HL-60 (cell line): Measurements from ENCODE around the gene GSTP1.

Source experiments
- POLR2AphosphoS5 ChIP-seq: IDR thresholded peaks from 2 replicates; pipeline ENCODE4 v1.6.1; 2012; ENCODE audit warnings: low read depth
- SPI1 ChIP-seq: IDR thresholded peaks from 2 replicates; pipeline ENCODE4 v1.6.1; 2012; ENCODE audit warnings: low read depth, mild to moderate bottlenecking, borderline replicate concordance
- TF ChIP-seq, protein P1 (sequence below): IDR thresholded peaks from one replicate; pipeline ENCODE4 v1.5.1; 2011; ENCODE audit warnings: low read length, control low read depth, inconsistent platforms; ENCODE audit not compliant: insufficient read depth
- TF ChIP-seq, protein P2 (sequence below): IDR thresholded peaks from 2 replicates; pipeline ENCODE4 v1.6.1; 2012; ENCODE audit warnings: low read depth; ENCODE audit not compliant: insufficient replicate concordance

DNA sequence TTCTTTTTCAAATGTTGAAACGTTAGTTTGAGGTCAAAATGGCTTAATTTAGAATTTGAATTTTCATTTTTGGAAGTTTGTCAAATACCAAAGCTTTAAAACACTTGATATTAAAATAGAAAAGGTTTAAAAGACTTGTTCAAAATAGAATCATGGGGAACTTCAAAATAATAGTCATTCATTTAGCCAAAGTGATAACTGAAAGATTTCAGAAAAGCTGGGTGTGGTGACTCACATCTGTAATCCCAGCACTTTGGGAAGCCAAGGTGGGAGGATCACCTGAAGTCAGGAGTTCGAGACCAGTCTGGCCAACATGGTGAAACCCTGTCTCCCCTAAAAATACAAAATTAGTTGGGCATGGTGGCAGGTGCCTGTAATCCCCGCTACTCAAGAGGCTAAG lies 10.9 kb downstream of the GSTP1 start:
- TF ChIP-seq, protein P1, sequence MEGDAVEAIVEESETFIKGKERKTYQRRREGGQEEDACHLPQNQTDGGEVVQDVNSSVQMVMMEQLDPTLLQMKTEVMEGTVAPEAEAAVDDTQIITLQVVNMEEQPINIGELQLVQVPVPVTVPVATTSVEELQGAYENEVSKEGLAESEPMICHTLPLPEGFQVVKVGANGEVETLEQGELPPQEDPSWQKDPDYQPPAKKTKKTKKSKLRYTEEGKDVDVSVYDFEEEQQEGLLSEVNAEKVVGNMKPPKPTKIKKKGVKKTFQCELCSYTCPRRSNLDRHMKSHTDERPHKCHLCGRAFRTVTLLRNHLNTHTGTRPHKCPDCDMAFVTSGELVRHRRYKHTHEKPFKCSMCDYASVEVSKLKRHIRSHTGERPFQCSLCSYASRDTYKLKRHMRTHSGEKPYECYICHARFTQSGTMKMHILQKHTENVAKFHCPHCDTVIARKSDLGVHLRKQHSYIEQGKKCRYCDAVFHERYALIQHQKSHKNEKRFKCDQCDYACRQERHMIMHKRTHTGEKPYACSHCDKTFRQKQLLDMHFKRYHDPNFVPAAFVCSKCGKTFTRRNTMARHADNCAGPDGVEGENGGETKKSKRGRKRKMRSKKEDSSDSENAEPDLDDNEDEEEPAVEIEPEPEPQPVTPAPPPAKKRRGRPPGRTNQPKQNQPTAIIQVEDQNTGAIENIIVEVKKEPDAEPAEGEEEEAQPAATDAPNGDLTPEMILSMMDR: no peak
- TF ChIP-seq POLR2AphosphoS5 (no peak), SPI1 (no peak)
- TF ChIP-seq, protein P2, sequence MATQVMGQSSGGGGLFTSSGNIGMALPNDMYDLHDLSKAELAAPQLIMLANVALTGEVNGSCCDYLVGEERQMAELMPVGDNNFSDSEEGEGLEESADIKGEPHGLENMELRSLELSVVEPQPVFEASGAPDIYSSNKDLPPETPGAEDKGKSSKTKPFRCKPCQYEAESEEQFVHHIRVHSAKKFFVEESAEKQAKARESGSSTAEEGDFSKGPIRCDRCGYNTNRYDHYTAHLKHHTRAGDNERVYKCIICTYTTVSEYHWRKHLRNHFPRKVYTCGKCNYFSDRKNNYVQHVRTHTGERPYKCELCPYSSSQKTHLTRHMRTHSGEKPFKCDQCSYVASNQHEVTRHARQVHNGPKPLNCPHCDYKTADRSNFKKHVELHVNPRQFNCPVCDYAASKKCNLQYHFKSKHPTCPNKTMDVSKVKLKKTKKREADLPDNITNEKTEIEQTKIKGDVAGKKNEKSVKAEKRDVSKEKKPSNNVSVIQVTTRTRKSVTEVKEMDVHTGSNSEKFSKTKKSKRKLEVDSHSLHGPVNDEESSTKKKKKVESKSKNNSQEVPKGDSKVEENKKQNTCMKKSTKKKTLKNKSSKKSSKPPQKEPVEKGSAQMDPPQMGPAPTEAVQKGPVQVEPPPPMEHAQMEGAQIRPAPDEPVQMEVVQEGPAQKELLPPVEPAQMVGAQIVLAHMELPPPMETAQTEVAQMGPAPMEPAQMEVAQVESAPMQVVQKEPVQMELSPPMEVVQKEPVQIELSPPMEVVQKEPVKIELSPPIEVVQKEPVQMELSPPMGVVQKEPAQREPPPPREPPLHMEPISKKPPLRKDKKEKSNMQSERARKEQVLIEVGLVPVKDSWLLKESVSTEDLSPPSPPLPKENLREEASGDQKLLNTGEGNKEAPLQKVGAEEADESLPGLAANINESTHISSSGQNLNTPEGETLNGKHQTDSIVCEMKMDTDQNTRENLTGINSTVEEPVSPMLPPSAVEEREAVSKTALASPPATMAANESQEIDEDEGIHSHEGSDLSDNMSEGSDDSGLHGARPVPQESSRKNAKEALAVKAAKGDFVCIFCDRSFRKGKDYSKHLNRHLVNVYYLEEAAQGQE: no peak
